ENCODE measurements around the gene RERE.

Gene RERE

DNA sequence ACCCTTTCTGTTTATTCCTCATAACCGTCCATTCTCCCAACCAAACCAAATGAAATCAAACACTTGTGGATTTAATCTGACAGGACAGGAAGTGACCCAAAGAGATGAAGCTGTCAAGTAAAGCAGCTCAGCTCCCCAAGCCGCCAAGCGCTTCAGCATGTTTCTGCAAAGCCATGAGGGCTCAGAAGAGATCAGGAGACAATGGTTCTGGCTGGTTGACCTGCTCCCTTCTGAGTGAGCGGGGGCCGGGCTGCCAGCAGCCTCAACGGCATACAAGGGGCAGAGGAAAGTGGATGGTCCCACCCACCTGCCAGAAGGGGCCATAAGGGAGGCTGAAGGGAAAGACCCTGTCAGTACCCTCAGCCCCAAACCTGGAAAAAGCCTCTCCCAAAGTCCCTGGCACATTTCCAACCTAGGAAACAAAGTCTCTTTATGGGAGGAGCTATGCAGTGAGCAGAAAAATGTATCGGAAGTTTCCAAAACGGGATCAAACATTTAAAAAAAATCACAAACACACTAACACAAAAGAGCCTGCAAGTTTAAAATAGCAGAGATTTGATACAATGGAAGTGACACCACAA is 454.2 kb downstream of the RERE start:
- no peak for DNase-seq (ENCODE audit: low read depth)

DNA sequence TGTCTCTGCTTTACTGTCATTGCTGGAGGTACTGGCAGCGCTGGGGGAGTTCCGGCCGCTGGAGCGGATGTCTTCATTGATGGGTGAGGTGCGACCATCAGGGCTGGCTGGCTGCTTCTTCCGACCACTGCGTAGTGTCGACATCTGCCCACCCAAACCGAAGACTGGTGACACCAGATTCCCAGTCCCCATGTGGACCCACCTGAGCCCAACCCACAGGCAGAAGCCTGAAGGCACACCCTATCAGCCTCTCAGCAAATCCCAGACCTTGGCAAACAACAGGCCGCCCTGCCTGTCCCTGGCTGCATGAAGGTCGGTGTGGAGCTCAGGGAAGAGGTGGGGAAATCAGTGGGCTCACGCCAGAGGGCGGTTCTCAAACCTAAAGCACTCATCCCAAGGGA is 454.7 kb downstream of the RERE start:
- DNase-seq (ENCODE audit: low read depth): no peak

DNA sequence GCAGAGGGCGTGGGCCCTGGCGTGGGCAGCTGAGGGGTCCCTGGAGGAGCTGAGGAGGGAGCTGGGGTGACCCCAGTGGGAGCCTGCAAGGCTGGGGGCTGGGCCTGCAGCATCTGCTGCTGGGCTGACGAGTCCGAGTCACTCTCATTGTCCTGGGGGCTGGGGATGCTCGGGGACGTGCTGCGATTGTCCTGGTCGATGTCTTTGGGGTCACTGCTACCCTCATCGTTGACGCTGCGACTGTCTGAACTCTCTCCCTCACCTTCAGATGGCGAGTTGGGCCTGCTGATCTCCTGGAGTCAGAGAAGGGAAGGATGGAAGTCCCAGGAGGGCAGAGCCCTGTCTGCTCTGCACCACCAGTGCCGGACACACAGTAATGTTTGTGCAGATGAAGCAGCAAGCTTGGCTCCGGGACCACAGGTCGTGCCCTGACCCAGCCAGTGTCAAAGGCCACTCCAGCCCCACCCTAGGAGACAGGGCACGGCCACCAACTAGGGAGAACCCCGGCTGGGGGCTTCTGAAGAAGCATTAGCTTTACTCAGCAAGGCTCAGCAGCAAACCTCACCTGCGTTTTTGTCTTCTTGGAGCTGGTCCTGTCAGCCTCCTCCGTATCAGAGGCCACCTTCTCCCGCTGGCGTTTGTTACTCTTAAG is 456.1 kb downstream of the RERE start:
- no peak for DNase-seq (ENCODE audit: low read depth)

DNA sequence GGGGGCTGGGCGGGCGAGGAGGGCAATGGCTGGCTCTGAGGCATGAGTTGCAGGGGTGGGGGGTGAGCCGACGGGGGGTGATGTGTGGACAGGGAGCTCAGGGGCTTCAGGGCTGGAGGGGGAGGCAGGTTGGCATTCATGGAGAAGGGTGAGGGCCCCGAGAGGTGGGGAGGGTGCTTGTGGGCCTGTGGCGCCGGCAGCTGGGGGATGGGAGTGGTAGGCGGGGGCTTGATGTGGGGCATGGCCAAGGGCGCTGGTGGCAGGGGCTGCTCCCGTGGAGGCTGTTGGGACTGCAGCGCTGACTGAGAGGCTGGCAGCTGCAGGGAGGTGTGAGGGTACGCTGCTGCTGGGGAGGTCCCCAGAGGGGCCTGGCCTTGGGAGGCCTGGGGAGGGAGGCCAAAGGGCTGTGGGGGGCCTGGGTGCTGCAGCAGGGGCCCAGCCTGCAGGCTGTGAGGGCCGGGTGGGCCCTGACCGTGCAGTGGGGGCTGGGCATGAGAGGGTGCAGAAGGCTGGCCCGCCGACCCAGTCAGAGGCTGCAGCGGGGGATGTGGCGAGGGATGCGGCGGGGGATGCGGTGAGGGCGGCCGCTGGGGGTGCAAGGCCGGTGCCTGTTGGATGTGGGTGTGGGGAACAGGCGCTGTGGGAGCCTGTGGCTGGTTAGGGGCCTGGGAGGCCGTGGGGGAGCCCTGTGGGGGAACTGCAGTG is 456.8 kb downstream of the RERE start:
- no peak for DNase-seq (ENCODE audit: low read depth)

DNA sequence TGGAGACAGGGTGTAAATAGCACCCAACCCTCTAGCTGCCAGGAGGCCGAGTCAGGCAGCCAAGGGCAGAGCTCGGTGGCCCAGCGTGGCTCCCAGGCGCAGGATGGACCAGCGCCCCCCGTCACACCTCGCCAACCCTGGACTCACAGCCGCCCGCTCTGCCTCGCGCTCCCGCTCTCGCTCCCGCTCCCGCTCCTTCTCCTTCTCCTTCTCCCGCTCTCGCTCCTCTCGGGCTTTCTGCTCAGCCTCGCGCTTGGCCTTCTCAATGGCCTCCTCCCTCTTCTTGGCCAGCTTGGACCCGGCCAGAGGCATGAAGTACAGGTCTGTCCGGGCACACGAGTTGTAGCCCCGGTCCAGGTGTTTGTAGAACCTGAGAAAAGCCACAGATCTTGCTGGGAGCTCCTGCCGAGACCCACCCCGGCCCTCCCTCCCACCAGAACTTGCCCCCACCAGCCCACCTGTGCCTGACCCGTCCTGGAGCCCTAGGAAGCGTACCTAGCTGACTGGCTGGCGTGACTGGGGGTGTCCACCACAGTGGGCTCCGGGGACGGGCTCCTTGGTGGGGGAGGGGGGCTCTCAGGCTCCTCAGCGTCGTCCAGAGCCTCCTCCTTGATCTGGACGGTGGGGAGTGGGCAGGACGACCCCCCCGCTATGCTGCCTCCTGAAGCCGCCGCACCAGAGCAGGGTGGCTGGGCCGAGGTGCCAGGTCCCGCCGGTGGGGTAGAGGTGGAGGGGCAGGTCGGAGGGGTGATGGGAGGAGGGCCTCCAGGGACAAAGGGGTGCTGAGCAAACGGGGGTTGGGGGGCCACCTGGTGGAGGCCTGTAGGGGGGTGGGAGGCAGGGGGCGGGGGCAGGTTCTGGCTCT is 457.6 kb downstream of the RERE start:
- no peak for DNase-seq (ENCODE audit: low read depth)

DNA sequence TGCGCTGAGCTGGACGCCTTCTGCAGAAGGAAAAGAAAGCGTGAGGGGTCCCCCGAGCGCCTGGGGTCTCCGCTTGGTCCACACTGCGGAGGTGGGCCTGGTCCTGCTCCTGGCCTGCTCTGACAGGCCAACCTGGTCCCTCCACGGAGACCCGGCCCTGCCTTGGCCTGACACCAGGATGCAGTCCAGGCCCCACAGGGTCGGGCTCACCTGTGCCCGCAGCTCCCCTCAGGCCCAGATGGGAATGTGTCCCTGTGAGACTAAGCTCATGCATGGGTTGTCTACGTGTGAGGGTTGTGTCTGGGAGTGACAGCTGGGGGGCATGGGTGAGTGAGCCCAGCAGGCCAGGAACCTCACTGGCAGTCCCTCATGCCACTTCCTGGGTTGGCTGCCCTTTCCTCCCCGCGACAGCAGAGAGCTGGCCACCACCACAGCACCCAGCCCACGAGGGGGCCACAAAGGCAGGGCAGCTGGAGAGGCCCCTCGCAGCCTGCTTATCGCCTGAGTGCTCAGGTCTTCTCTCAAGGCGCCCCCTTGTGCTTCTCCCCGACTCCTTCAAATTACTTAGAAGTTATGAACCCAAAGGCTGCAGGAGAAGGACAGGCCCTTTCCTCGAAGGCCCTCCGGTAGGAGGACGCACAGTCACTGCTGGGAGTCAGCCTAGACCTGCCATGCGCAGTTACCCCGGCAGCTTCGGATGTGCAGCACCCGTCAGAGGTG is 458.4 kb downstream of the RERE start:
- no peak for DNase-seq (ENCODE audit: low read depth)

DNA sequence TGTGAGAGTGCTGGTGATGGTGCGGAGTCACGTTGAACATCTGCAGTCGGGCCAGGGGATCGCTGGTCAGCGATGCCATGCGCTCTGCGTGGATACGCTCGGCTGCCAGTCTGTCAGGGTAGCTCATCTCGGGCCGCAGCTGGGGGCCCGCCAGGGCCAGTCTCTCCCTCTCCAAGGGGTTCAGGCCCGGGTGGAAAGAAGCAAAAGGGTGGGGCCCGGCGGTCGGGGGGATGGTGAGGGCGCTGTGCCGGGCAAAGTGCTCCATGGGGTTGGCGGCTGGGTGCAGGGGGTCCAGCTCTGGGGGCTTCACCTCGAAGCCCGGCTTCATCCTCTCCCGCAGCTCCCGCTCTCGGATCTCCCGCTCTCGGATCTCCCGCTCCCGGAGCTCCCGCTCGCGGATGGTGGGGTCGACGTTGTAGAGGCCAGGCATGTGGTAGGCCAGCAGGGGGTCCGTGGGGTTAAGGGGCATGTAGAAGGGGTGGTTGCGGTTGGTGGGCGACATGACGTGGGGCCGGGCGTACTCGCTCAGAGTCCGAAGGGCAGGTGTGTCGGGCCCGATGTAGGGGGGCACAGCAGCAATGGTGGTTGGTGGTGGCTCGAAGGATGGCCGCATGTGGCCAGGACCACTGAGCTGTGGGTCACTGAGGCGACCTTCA is 459.1 kb downstream of the RERE start:
- no peak for DNase-seq (ENCODE audit: low read depth)

DNA sequence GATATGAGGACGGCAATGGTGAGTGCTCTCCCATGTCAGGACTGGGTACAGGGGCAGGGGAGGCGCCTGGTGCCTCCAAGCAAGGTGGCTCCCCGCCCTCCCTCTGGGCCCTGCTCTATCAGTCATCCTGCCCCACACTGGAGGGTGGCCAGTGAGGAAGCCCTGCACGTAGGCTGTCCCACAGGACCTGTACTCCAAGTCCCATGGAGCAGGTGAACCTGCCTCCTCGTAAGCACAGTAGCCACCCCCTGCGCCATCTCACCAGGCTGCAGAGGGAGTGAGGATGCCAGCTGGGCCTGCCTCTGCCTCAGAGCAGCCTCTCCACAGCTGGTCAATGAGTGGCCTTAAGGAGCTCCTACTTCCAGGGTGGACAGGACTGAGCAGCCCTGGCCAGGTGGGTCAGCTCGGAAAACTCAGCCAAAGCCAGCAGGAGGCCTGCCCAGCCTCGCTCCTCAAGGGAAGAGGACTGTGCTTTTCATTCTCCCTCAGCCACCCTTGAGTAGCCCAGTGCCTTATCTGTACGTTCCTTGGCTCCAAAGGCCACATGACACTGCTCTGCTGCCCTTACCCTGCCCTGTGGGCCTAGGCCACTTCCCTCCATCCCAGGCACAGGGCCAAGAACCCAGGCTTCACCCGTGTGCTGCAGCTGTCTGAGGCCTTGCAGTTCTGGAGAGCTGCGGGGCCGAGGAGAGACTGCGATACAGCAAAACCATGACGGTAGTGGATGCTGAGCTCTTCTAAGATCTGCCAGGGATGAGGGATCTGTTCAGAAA is 459.9 kb downstream of the RERE start:
- no peak for DNase-seq (ENCODE audit: low read depth)

DNA sequence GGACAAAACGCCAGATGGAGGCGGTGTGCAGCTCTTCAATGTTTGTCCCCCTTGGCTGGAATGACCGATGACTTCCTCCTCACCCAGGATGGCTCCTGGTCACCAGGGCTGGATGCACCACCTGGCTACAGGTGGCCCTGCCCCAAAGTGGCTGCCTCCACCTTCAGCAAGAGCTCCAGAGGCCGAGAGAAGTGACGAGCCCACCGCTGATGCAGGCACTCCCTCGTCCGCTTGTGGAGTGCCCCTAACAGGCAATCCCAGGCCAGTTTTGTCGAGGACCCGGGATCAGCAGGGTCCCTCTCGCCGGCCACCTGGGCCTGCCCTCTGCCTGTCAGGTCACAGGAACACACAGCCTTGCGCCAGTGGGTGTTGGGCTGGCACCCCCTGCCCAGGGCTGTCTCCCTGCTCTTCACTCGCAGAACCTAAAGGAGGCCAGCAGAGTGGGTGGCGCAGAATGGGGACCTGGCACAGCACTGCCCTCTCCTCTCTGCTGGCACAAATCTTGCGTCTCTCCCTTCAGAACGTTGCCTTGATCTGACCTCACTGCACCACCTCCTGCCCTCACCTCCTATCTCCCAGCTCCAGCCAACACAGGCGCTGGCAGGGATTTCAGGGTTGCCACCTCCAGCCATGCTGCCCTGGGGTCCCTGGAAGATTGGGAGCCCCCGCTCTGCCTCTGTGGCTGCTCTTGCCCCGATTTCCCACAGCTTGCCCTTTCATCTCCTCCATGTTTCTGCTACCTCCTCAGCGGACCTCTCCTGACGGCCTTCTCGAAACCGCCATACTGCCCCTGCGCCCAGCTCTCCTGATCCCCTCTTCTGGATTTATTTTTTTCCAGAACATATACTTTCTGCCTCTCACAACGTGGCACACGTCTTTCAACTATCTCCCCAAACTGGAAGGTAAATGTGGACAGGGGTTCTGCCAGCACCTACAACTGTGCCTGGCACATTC is 460.9 kb downstream of the RERE start:
- no peak for DNase-seq (ENCODE audit: low read depth)

DNA sequence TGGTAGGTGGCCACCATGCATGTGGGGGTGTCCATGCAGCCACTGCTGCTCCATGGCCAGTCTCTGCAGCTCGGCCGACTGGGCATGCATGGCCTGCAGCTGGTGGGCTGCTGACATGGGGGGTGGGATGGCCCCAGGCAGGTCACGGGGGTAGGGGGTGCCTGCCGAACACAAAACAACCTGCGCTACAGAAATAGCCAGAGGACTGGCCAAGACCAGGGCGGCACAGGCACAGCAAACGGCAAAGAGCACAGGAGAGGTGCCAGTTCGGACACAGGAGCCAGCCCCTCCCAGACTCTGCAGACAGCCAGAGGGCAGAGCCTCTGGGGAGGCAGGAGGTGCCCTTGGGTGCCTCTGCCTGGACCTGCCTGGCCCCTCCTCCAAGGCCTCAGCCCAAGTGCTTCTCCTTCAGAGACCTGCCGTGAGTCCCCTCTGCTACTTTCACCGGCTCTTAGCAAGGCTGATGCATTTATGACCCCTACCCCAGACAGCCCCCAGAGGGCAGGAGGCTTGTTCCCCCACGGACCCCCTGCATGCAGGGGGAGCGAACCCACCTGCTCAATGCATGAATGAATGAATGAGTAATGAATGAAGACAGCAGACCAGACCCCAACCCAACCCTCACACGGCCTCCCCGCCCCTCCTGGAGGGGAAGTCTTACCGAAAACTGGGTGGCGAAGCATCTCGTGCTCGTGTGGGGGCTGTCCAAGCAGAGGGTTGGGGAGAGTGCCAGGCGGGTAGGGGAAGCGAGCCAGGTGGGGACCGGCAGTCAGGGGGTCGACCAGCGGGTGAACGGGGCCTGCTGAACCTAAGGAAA is 461.8 kb downstream of the RERE start:
- DNase-seq (ENCODE audit: low read depth): no peak

DNA sequence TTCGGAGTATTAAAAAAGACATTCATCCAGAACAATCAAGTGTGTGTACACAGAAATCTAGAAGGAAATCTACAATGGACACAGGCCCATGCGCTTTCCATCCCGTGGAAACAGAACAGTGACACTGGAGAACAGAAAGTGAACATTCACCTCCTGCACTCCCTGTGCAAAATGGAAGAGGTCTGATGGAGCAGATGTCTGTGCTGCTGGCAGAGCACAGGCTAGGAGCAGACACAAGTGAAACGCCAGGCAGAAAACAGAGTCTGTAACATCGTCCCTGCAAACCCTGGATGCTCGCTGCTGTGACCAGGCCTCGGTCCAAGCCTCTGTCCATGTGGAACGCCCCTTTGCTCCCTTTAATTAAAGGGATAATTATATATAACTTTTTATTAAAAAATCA is 463.4 kb downstream of the RERE start:
- DNase-seq (ENCODE audit: low read depth): no peak

DNA sequence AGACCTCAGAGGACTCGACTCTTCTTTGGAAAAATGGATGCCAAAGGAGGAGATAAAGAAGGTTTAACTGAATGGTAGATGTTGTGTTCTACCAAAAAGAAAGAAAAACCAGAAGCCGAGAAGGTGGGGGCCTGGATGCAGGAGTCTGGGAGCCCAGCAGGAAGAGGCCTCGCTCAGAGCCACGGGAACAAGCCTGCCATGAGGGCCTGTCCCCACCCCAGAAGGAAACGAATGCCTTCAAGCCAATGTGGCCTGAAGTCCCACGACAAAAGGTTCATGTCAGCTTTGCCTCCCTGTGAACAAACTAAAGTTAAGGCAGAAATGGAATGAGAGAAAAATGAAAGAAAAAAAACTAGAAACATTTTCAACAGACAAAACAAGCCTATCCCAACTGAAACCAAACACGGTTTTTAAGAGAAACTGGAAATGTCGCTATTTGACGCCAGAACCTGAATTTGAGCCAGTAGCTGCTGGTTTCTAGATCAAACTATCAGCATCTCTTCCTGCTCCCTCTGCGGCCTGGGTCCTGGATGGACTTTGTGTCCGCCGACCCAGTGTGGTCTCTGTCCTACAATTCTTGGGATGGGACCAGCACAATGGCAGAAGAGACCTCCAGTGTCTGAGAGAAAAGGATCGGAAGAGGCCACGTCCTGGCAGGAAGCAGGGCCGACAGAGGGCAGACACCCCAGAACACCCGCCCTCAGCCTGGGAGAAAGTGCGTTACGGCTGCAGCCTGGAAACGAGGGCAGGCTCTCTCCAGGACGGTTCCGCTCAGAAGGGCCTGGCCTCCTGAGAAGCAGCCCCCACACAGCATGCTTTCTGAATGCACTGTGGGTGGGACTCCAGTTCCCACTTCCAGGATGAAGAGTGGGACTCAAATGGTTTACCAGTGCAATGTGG is 464.3 kb downstream of the RERE start:
- no peak for DNase-seq (ENCODE audit: low read depth)

DNA sequence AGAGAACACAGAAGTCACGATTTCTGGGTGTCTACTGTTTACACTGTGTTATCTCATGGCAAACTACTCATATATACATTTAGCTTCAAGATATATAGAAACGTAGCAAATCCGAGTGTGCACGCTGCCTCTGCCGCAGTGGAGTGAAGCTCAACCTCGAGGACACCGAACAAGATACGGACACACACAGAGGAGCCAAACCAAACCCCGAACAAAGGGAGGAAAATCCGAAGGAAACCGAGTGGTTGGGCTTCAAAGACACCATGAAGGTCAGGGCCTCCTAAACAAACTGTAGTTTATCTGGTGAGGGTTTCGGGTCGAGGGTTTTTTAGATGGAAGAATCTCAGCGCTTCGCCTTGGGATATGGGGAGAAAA is 465.0 kb downstream of the RERE start:
- DNase-seq (ENCODE audit: low read depth): no peak

DNA sequence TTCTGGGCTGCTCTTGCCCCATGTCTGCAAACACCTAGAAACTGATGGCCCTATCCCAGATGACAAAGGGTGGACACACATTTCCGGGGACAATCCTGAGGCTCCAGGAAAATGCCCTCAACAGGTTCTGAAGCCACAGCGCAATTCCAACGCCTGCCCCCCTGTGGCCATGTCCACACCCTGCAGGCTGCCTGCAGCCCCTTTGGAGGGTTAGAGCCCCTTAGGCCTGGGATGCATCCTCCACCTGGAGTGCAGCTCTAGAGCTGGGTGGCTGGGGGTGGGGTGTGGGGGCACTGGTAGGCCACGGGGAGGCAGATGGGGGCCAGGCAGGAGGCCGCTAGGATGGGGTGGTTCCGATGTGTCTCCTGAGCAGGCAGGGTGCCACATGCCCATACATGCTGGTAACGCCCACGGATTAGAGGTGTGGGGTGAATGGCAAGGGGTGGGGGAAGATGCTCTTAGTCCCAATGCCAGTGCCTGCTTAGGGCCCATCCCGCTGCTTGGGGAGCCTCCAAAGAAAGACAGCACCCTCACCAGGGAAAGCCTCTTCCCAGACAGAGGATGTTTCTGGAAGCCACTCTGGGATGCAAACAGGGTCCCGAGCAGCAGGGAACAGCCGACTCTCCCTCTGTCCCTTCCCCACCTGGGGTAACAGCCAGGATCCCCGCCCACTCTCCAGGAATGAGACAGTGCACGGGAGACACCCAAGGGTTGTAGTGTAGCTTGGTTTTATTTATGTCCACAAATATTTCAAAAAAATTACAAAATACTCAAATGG is 465.6 kb downstream of the RERE start:
- DNase-seq (ENCODE audit: low read depth): no peak

DNA sequence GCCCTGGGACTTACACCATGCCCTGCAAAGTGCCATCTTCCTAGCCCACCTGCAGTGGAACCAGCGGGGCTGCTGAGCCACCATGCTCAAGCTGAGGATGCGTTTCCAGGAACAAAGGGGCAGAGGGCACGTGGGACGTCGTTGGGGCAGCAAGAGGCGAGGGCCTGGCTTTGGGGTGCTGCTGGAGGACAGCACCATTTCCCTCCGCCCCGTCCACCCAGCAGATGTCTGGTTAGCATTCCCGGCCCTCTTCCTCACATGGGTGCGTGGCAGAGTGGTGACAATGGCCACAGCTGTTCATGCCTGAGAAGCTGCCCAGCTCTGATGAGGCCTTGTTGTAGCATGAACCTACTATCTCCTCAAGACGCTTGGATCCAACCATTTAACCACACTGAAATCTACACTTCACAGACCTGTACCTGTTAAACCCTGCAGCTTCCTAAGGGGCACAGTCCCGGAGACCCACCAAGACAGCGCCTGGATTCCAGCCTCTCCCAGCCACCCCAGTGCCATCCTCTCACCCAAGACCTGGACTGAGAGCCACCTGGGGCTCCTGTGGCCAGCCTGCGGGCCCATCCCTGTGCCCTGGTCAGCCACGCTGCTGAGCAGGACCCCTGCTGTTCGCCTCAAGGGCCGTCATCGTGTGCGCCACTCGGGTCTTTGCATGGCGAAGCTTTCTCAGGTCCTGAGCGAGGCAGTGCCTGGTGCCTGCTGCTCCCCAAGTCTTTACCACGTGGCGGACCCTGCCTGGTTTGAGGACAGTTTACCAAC is 466.3 kb downstream of the RERE start:
- no peak for DNase-seq (ENCODE audit: low read depth)

DNA sequence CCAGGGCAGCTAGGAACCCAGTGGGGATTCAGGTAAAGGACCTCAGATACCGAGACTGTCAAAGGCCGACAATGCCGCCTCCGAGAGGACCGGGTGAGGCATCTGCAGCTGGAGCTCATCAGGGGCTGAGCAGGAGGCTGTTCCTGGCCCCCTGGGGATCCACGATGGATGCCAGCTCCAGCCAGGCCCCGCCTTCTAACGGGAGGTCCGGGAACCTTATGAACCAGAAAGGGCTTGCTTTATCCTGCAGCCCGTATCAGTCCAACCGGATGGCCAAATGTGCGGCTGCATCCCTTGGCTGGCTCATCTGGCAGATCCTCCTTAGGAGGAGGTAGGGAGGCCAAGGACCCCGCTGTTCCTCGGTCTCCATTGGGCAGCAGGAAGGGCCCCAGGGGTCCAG is 467.5 kb downstream of the RERE start:
- no peak for DNase-seq (ENCODE audit: low read depth)

Measured in T follicular helper cell (primary cell).